Tibial nerve (tissue), 4 donors: ENCODE measurements around the gene ARHGEF16. TPM values are rescaled to one million over a fixed set of nuclear protein-coding genes. Genes with fewer than 3 reads are reported as not detected.

Source experiments
- DNase-seq, 2 donors: peaks; one replicate each; pipeline ENCODE4 v3.0.0-alpha.2; 2019; ENCODE audit warnings: low spot score in 2 of 2
- H3K27ac ChIP-seq, 4 donors: fragments of 200-600 bp; sonication (generic) in 3 of 4; one replicate each; pipeline ENCODE4 v1.5.1; 2017 to 2019; ENCODE audit warnings: mild to moderate bottlenecking in 1 of 4
- H3K27me3 ChIP-seq, 2 donors: fragments of 200-600 bp; sonication (generic) in 1 of 2; one replicate each; pipeline versions ENCODE4 v1.5.1 to v1.6.0; 2017 to 2019
- H3K36me3 ChIP-seq, 3 donors: fragments of 200-600 bp; sonication (generic); one replicate each; pipeline ENCODE4 v1.5.1; 2018 to 2019
- H3K4me1 ChIP-seq, 4 donors: fragments of 200-600 bp; sonication (generic) in 3 of 4; one replicate each; pipeline ENCODE4 v1.5.1; 2017 to 2019
- H3K4me3 ChIP-seq, 4 donors: fragments of 200-600 bp; sonication (generic) in 3 of 4; one replicate each; pipeline ENCODE4 v1.5.1; 2017 to 2019; ENCODE audit warnings: mild to moderate bottlenecking in 1 of 4, moderate library complexity in 1 of 4
- H3K9me3 ChIP-seq, 4 donors: fragments of 200-600 bp; sonication (generic) in 3 of 4; one replicate each; pipeline ENCODE4 v1.5.1; 2017 to 2019
- CTCF ChIP-seq, 5 experiments: fragments of 200-600 bp in 3 of 5; fragments of 450-650 bp in 2 of 5; sonication (generic) in 3 of 5; IDR thresholded peaks; one replicate each; pipeline ENCODE4 v1.5.1; 2016 to 2019; ENCODE audit warnings: antibody characterized with exemption in 5 of 5, mild to moderate bottlenecking in 3 of 5, moderate library complexity in 2 of 5
- EP300 ChIP-seq, 2 donors: sonication (generic); formaldehyde crosslinking; IDR thresholded peaks; one replicate each; pipeline ENCODE4 v1.6.1; 2017; ENCODE audit warnings: antibody characterized with exemption in 2 of 2, mild to moderate bottlenecking in 1 of 2
- POLR2A ChIP-seq, 2 donors: fragments of 450-650 bp; IDR thresholded peaks; one replicate each; pipeline ENCODE4 v1.6.1; 2017; ENCODE audit warnings: antibody characterized with exemption in 2 of 2, mild to moderate bottlenecking in 2 of 2, moderate library complexity in 2 of 2
- WGBS, 2 donors: methylation state at CpG; one replicate each; pipeline ENCODE4 v1.1.5; 2018; 5-methylcytosine and 5-hydroxymethylcytosine counted together
- total RNA-seq, 4 donors: library from RNA; depleted of rRNA; stranded (reverse); fragments of >200 nt; gene quantifications; one replicate each; pipeline ENCODE4 v1.1.0, GENCODE V29; 2016

Gene ARHGEF16
- total RNA-seq = 10 to 100 TPM; 10.0 to 19.2 (median 17.1) TPM

- WGBS, 2 donors = 5 to 36% methylated on average over 6 to 35 of the region's 84 CpGs
- H3K27ac ChIP-seq = peak within 1 kb of the TSS; percentile 83 to 92 (median 86)
- peaks cover 0 to 61% (median 22%) of the 10 kb centered on the region in 4 donors for H3K4me1 ChIP-seq
- no peaks in the 10 kb centered on the region for H3K9me3 ChIP-seq
- TF ChIP-seq POLR2A (IDR thresholded peaks at IDR 0.05) = no peak
- TF ChIP-seq EP300 (IDR thresholded peaks at IDR 0.05) = peak in 1 of 2 donors; percentile 35
- peak; percentile 27 to 60 (median 51) for TF ChIP-seq CTCF (IDR thresholded peaks at IDR 0.05)
- DNase-seq = no peak
- H3K36me3 ChIP-seq = no peaks in the 10 kb centered on the region
- peaks cover 0 to 29% of the 10 kb centered on the region in 2 donors for H3K27me3 ChIP-seq
- H3K4me3 ChIP-seq = peak within 1 kb of the TSS; percentile 45 to 73 (median 55)
These were observed at the start of gene ARHGEF16 for GRCh38 chr1:3453891-3454810. TSS of gene ARHGEF16 (plus strand) at chr1:3454665. CDS start at chr1:3463085, 8,420 bp downstream.

- Histone ChIP-seq H3K4me3 (no peak overlapping the region), H3K36me3 (peaks cover 0 to 35% (median 0%) of the 10 kb centered on the region in 3 donors), H3K4me1 (peaks cover 0 to 32% (median 5%) of the 10 kb centered on the region in 4 donors), H3K27me3 (no peaks in the 10 kb centered on the region), H3K27ac (no peak overlapping the region), H3K9me3 (no peaks in the 10 kb centered on the region)
- no peak for DNase-seq
- 95% methylated on average over 25 to 27 of the region's 27 CpGs for WGBS, 2 donors
- TF ChIP-seq CTCF (IDR thresholded peaks at IDR 0.05) (no peak), POLR2A (IDR thresholded peaks at IDR 0.05) (no peak), EP300 (IDR thresholded peaks at IDR 0.05) (no peak)
These were observed 49.7 kb upstream of the ARHGEF16 start for GRCh38 chr1:3404801-3405200.

GRCh38 chr1:3405491-3405890, 49.0 kb upstream of the ARHGEF16 start:
- peak overlapping the region in 1 of 4 donors; percentile 51 for H3K27ac ChIP-seq
- no peak for DNase-seq
- H3K27me3 ChIP-seq = no peaks in the 10 kb centered on the region
- TF ChIP-seq POLR2A (IDR thresholded peaks at IDR 0.05) = no peak
- TF ChIP-seq EP300 (IDR thresholded peaks at IDR 0.05) = no peak
- TF ChIP-seq CTCF (IDR thresholded peaks at IDR 0.05) = no peak
- H3K4me1 ChIP-seq = peaks cover 0 to 32% (median 3%) of the 10 kb centered on the region in 4 donors
- peaks cover 0 to 35% (median 0%) of the 10 kb centered on the region in 3 donors for H3K36me3 ChIP-seq
- 87 to 98% methylated on average over 12 to 30 of the region's 30 CpGs for WGBS, 2 donors
- H3K9me3 ChIP-seq = no peaks in the 10 kb centered on the region
- H3K4me3 ChIP-seq = no peak overlapping the region

GRCh38 chr1:3405974-3406867, 48.2 kb upstream of the ARHGEF16 start:
- WGBS, 2 donors = 75 to 79% methylated on average over 17 of the region's 17 CpGs
- TF ChIP-seq EP300 (IDR thresholded peaks at IDR 0.05) (no peak), CTCF (IDR thresholded peaks at IDR 0.05) (no peak), POLR2A (IDR thresholded peaks at IDR 0.05) (no peak)
- Histone ChIP-seq H3K9me3 (no peaks in the 10 kb centered on the region), H3K36me3 (peaks cover 0 to 36% (median 0%) of the 10 kb centered on the region in 3 donors), H3K4me1 (peaks cover 0 to 28% (median 3%) of the 10 kb centered on the region in 4 donors), H3K27ac (peak overlapping the region in 1 of 4 donors; percentile 51), H3K4me3 (no peak overlapping the region), H3K27me3 (no peaks in the 10 kb centered on the region)
- DNase-seq = no peak
